ENCODE data around the gene CHIC2. TPM values are rescaled to one million over a fixed set of nuclear protein-coding genes. Genes with fewer than 3 reads are reported as not detected.
A peak's percentile ranks its signal among the peaks of the same experiment; 100 is the strongest.

CHIC2 gene
- total RNA-seq, 1 experiment from 2014 or later: 8.2 TPM

GRCh38 chr4:54014666-54015160 lies 49.7 kb downstream of the CHIC2 start:
- no peak overlapping the region for H2BK5ac ChIP-seq (ENCODE audit: insufficient read length, low read length)
- no peak overlapping the region for H3K4ac ChIP-seq (ENCODE audit: low read depth, low read length)
- no peak for TF ChIP-seq CTCF (conservative IDR thresholded peaks at IDR 0.05)
- no peaks in the 10 kb centered on the region for H3K27me3 Mint-ChIP-seq (ENCODE audit: low read depth)
- no peak overlapping the region for H3K18ac ChIP-seq (ENCODE audit: insufficient read length, low read depth, low read length)
- H3K36me3 Mint-ChIP-seq (ENCODE audit: insufficient read depth in 1 of 3, low read depth in 3 of 3): no peaks in the 10 kb centered on the region
- H3K79me1 ChIP-seq (ENCODE audit: insufficient read depth, low read depth, low read length, poor library complexity, severe bottlenecking): no peaks in the 10 kb centered on the region
- H2BK15ac ChIP-seq (ENCODE audit: low read depth, low read length): no peak overlapping the region
- H3K27me3 ChIP-seq (ENCODE audit: insufficient read depth, low read length): no peaks in the 10 kb centered on the region
- H2BK12ac ChIP-seq (ENCODE audit: insufficient read length, low read depth, low read length): no peak overlapping the region
- no peak overlapping the region for H3K23ac ChIP-seq (ENCODE audit: insufficient read length, low read depth, low read length)
- no peaks in the 10 kb centered on the region for H3K79me2 ChIP-seq (ENCODE audit: insufficient read depth, low read length)
- no peak overlapping the region for H2BK120ac ChIP-seq (ENCODE audit: low read depth, low read length, poor library complexity, severe bottlenecking)
- H2BK20ac ChIP-seq (ENCODE audit: low read depth, low read length, poor library complexity, severe bottlenecking): no peak overlapping the region
- WGBS (ENCODE audit: extremely low coverage, insufficient read length, low lambda C conversion rate): no CpG with 5 or more reads among the region's 1 CpG
- H3K4me3 Mint-ChIP-seq: peak overlapping the region in 1 of 2 experiments; percentile 24; a peak in 2 of 5 replicates
- H2AFZ ChIP-seq (ENCODE audit: low read length): no peak overlapping the region
- no peak overlapping the region for H3K27ac ChIP-seq (ENCODE audit: insufficient read length, low read depth, low read length)
- DNase-seq: no peak
- H3K9me3 ChIP-seq (ENCODE audit: control insufficient read depth, low read depth, low read length): no peaks in the 10 kb centered on the region
- no peaks in the 10 kb centered on the region for H3K23me2 ChIP-seq (ENCODE audit: insufficient read length, low read depth, low read length, poor library complexity, severe bottlenecking)
- H3K4me2 ChIP-seq (ENCODE audit: insufficient read depth, insufficient read length, low read length): peak overlapping the region; percentile 69
- H3K4me1 Mint-ChIP-seq: peaks cover 53 to 57% of the 10 kb centered on the region in 2 experiments
- H3K56ac ChIP-seq (ENCODE audit: insufficient read length, low read depth, low read length): no peak overlapping the region
- no peaks in the 10 kb centered on the region for H4K20me1 ChIP-seq (ENCODE audit: control insufficient read depth, insufficient read depth, insufficient read length)
- H4K8ac ChIP-seq (replicated peaks; ENCODE audit: insufficient read length, low read depth, low read length): no peak overlapping the region
- H3K27ac Mint-ChIP-seq: no peak overlapping the region
- no peak overlapping the region for H4K91ac ChIP-seq (ENCODE audit: insufficient read length, low read depth, low read length)
- H3K4me1 ChIP-seq (ENCODE audit: insufficient read depth, low read length): peaks cover 5% of the 10 kb centered on the region; the same call in 1 of the 2 replicates
- H3K9ac ChIP-seq (ENCODE audit: extremely low read depth, insufficient read length, low read length): no peak overlapping the region
- H4K5ac ChIP-seq (ENCODE audit: insufficient read length, low read depth, low read length): no peak overlapping the region
- no peak overlapping the region for H3T11ph ChIP-seq (ENCODE audit: low read length)
- H3K9me3 Mint-ChIP-seq: no peaks in the 10 kb centered on the region
- H2AK5ac ChIP-seq (ENCODE audit: insufficient read length, low read length): no peak overlapping the region
- no peak overlapping the region for H3K14ac ChIP-seq (ENCODE audit: insufficient read depth, low read length)
